Measurements from ENCODE around the gene LIX1.

Gene LIX1

DNA sequence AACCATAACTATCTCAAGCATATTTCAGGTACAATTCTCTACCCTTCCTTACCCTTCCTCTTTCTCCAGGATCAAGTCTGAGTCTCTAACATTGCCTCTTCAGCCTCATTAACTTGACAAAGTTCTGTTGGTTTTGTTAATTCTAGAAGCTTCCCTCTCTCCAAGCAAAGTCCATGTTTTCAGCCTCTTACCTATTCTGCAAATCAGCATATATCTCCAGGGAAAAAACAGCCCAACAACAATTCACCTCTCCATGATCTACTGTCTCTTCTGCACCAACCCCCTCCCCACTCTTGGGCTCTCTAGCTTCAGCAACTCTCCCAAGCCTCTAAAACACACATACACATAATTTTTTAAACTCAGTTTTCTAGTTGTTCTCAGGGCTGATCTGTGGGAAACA is 72.2 kb downstream of the LIX1 start:
- H3K27ac ChIP-seq (ENCODE audit: low read depth, low read length), result no peak overlapping the region
- H3K4me3 ChIP-seq (ENCODE audit: low read length), result no peak overlapping the region
- H3K27me3 ChIP-seq (ENCODE audit: control insufficient read depth, low read length), result no peaks in the 10 kb centered on the region
- H3K79me2 ChIP-seq (ENCODE audit: control insufficient read depth, low read length), result no peaks in the 10 kb centered on the region
- H3K9me3 ChIP-seq (ENCODE audit: control insufficient read depth, insufficient read depth, low read length), result no peaks in the 10 kb centered on the region
- H3F3A ChIP-seq (ENCODE audit: control insufficient read depth, insufficient read depth), result no peaks in the 10 kb centered on the region
- no peaks in the 10 kb centered on the region for H4K20me1 ChIP-seq (ENCODE audit: control insufficient read depth, insufficient read depth, low read depth, low read length)
- TF ChIP-seq EZH2phosphoT487 (IDR thresholded peaks at IDR 0.05; ENCODE audit: borderline replicate concordance, low read length), result no peak
- TF ChIP-seq, protein P1, sequence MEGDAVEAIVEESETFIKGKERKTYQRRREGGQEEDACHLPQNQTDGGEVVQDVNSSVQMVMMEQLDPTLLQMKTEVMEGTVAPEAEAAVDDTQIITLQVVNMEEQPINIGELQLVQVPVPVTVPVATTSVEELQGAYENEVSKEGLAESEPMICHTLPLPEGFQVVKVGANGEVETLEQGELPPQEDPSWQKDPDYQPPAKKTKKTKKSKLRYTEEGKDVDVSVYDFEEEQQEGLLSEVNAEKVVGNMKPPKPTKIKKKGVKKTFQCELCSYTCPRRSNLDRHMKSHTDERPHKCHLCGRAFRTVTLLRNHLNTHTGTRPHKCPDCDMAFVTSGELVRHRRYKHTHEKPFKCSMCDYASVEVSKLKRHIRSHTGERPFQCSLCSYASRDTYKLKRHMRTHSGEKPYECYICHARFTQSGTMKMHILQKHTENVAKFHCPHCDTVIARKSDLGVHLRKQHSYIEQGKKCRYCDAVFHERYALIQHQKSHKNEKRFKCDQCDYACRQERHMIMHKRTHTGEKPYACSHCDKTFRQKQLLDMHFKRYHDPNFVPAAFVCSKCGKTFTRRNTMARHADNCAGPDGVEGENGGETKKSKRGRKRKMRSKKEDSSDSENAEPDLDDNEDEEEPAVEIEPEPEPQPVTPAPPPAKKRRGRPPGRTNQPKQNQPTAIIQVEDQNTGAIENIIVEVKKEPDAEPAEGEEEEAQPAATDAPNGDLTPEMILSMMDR (IDR thresholded peaks at IDR 0.05; ENCODE audit: low read depth, low read length, poor library complexity, severe bottlenecking), result no peak
- H3K4me2 ChIP-seq (ENCODE audit: low read length), result no peak overlapping the region
- H3K4me1 ChIP-seq (ENCODE audit: control insufficient read depth, low read length), result no peaks in the 10 kb centered on the region
- H3K9me2 ChIP-seq (replicated peaks; ENCODE audit: control insufficient read depth, low read length), result no peaks in the 10 kb centered on the region
- no peaks in the 10 kb centered on the region for H3K36me3 ChIP-seq (ENCODE audit: control insufficient read depth, low read length)

- Histone ChIP-seq H3K27me3 (ENCODE audit: control insufficient read depth, low read length) (no peaks in the 10 kb centered on the region; the same call in 1 of the 2 replicates), H3K79me2 (ENCODE audit: control insufficient read depth, low read length) (no peaks in the 10 kb centered on the region), H3K4me3 (ENCODE audit: low read length) (no peak overlapping the region), H3K4me2 (ENCODE audit: low read length) (no peak overlapping the region), H3K9me2 (replicated peaks; ENCODE audit: control insufficient read depth, low read length) (no peaks in the 10 kb centered on the region), H4K20me1 (ENCODE audit: control insufficient read depth, insufficient read depth, low read depth, low read length) (no peaks in the 10 kb centered on the region), H3K36me3 (ENCODE audit: control insufficient read depth, low read length) (no peaks in the 10 kb centered on the region), H3K9me3 (ENCODE audit: control insufficient read depth, insufficient read depth, low read length) (no peaks in the 10 kb centered on the region), H3F3A (ENCODE audit: control insufficient read depth, insufficient read depth) (no peaks in the 10 kb centered on the region), H3K4me1 (ENCODE audit: control insufficient read depth, low read length) (no peaks in the 10 kb centered on the region), H3K27ac (ENCODE audit: low read depth, low read length) (no peak overlapping the region)
- TF ChIP-seq EZH2phosphoT487 (IDR thresholded peaks at IDR 0.05; ENCODE audit: borderline replicate concordance, low read length), result no peak
- TF ChIP-seq, protein P1 (IDR thresholded peaks at IDR 0.05; ENCODE audit: low read depth, low read length, poor library complexity, severe bottlenecking), result no peak
These were observed 75.0 kb downstream of the LIX1 start for GRCh38 chr5:97067296-97067850.

DNA sequence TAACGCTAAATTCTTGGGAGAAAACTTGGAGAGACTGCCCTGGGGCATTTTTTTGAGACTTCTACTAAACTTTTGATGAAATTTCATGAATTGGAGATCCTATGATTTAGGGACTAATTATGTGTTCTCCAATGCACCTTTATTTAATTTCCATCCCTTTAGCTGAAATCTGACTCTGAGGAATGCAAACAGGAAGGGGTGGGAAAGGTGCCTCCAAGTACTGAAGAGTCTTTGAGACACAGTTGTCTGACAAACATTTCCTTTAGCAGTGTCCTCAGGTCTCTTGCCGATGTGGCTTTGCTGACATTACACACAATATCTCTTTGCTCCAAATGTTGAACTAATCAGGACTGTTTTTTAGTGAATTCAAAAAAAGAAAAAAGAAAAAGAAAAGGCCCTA is 76.9 kb downstream of the LIX1 start:
- Histone ChIP-seq H3K4me3 (ENCODE audit: low read length) (no peak overlapping the region), H3K27ac (ENCODE audit: low read depth, low read length) (no peak overlapping the region), H3K4me2 (ENCODE audit: low read length) (no peak overlapping the region), H3K36me3 (ENCODE audit: control insufficient read depth, low read length) (no peaks in the 10 kb centered on the region), H3K9me2 (replicated peaks; ENCODE audit: control insufficient read depth, low read length) (no peaks in the 10 kb centered on the region), H3K4me1 (ENCODE audit: control insufficient read depth, low read length) (no peaks in the 10 kb centered on the region), H3K27me3 (ENCODE audit: control insufficient read depth, low read length) (no peaks in the 10 kb centered on the region; the same call in 1 of the 2 replicates), H3F3A (ENCODE audit: control insufficient read depth, insufficient read depth) (no peaks in the 10 kb centered on the region), H3K79me2 (ENCODE audit: control insufficient read depth, low read length) (no peaks in the 10 kb centered on the region), H3K9me3 (ENCODE audit: control insufficient read depth, insufficient read depth, low read length) (no peaks in the 10 kb centered on the region), H4K20me1 (ENCODE audit: control insufficient read depth, insufficient read depth, low read depth, low read length) (no peaks in the 10 kb centered on the region)
- TF ChIP-seq, protein P1 (IDR thresholded peaks at IDR 0.05; ENCODE audit: low read depth, low read length, poor library complexity, severe bottlenecking), result no peak
- no peak for TF ChIP-seq EZH2phosphoT487 (IDR thresholded peaks at IDR 0.05; ENCODE audit: borderline replicate concordance, low read length)
